ENCODE measurements around the gene PBX1.
"Not testable (repeated sequence)": the region's sequence is repeated elsewhere in the genome, so short reads cannot be mapped to it uniquely, and the experiment has no call there.

Gene PBX1

DNA sequence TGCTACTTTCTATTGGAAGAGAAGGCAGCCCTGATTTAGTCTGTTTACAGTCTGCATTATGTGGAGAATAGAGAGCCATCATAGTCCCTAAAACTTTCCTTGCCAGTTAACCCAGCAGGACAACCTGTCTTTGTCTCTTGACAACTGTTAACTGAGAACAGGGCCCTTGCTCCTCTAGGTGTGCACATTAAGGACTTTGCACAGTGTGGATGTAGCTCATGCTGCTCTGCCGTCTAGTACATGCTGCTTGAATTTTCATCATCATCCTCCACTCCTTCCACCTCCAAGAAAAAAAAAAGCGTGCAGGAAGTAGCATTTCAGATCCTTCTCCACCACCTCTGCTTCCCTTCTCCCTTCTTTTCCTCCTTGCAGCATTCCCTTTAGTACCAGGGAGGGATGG is 91.5 kb downstream of the PBX1 start:
- TF ChIP-seq CTCF (IDR thresholded peaks at IDR 0.05; ENCODE audit: borderline replicate concordance, extremely low read depth, low read length, poor library complexity, severe bottlenecking), result no peak
- no peak for TF ChIP-seq EZH2 (IDR thresholded peaks at IDR 0.05; ENCODE audit: borderline replicate concordance, low read depth, low read length, severe bottlenecking)
- ATAC-seq (ENCODE audit: insufficient read depth, low read depth), result no peak
- Histone ChIP-seq H3K4me3 (ENCODE audit: low read depth in 1 of 2, low read length in 2 of 2) (no peak overlapping the region), H3K9ac (ENCODE audit: low read depth, low read length) (no peak overlapping the region), H3K27me3 (ENCODE audit: insufficient read depth, low read length, poor library complexity) (no peaks in the 10 kb centered on the region), H3K4me1 (ENCODE audit: insufficient read depth, low read length) (no peaks in the 10 kb centered on the region), H3K27ac (ENCODE audit: low read length) (no peak overlapping the region), H4K20me1 (ENCODE audit: insufficient read depth, low read length) (no peaks in the 10 kb centered on the region), H3K9me3 (ENCODE audit: insufficient read depth, low read length, severe bottlenecking) (no peaks in the 10 kb centered on the region), H3K79me2 (ENCODE audit: insufficient read depth, low read length) (no peaks in the 10 kb centered on the region), H3K4me2 (ENCODE audit: insufficient read depth, low read length) (no peak overlapping the region), H2AFZ (ENCODE audit: low read depth, low read length) (no peak overlapping the region), H3K36me3 (ENCODE audit: insufficient read depth, low read length) (no peaks in the 10 kb centered on the region)
- no peak for DNase-seq

- no peak for ATAC-seq (ENCODE audit: insufficient read depth, low read depth)
Measured at GRCh38 chr1:164651351-164651951, 92.5 kb downstream of the PBX1 start.

DNA sequence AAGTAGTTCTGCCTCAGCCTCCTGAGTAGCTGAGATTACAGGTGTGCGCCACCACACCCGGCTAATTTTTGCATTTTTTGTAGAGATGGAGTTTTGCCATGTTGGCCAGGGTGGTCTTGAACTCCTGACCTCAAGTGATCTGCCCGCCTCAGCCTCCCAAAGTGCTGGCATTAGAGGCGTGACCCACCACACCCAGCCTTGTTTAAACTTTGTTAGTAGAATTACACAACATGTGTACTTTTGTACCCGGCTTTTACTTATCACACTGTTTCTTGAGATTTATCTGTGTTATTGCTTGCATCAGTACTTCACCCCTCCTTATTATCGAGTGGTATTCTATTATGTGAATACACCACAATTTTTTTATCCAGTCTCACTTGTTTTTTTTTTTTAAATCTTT is 94.0 kb downstream of the PBX1 start:
- not testable (repeated sequence) for H3K4me2 ChIP-seq (ENCODE audit: insufficient read depth, low read length); H3K9ac ChIP-seq (ENCODE audit: low read depth, low read length); DNase-seq; H2AFZ ChIP-seq (ENCODE audit: low read depth, low read length); H3K27me3 ChIP-seq (ENCODE audit: insufficient read depth, low read length, poor library complexity); H4K20me1 ChIP-seq (ENCODE audit: insufficient read depth, low read length); H3K79me2 ChIP-seq (ENCODE audit: insufficient read depth, low read length); H3K4me3 ChIP-seq (ENCODE audit: low read depth in 1 of 2, low read length in 2 of 2); H3K36me3 ChIP-seq (ENCODE audit: insufficient read depth, low read length); H3K4me1 ChIP-seq (ENCODE audit: insufficient read depth, low read length); H3K9me3 ChIP-seq (ENCODE audit: insufficient read depth, low read length, severe bottlenecking); ATAC-seq (ENCODE audit: insufficient read depth, low read depth); H3K27ac ChIP-seq (ENCODE audit: low read length)

More at GRCh38 chr1:164651351-164651951, 92.5 kb downstream of the PBX1 start:
- Histone ChIP-seq H3K27me3 (ENCODE audit: insufficient read depth, low read length, poor library complexity) (no peaks in the 10 kb centered on the region), H3K9ac (ENCODE audit: low read depth, low read length) (no peak overlapping the region), H4K20me1 (ENCODE audit: insufficient read depth, low read length) (no peaks in the 10 kb centered on the region), H3K4me2 (ENCODE audit: insufficient read depth, low read length) (no peak overlapping the region), H2AFZ (ENCODE audit: low read depth, low read length) (no peak overlapping the region), H3K27ac (ENCODE audit: low read length) (no peak overlapping the region), H3K36me3 (ENCODE audit: insufficient read depth, low read length) (no peaks in the 10 kb centered on the region), H3K4me3 (ENCODE audit: low read depth in 1 of 2, low read length in 2 of 2) (no peak overlapping the region), H3K4me1 (ENCODE audit: insufficient read depth, low read length) (no peaks in the 10 kb centered on the region), H3K9me3 (ENCODE audit: insufficient read depth, low read length, severe bottlenecking) (no peaks in the 10 kb centered on the region), H3K79me2 (ENCODE audit: insufficient read depth, low read length) (no peaks in the 10 kb centered on the region)
- no peak for DNase-seq
- no peak for TF ChIP-seq EZH2 (IDR thresholded peaks at IDR 0.05; ENCODE audit: borderline replicate concordance, low read depth, low read length, severe bottlenecking)
- TF ChIP-seq CTCF (IDR thresholded peaks at IDR 0.05; ENCODE audit: borderline replicate concordance, extremely low read depth, low read length, poor library complexity, severe bottlenecking), result no peak

DNA sequence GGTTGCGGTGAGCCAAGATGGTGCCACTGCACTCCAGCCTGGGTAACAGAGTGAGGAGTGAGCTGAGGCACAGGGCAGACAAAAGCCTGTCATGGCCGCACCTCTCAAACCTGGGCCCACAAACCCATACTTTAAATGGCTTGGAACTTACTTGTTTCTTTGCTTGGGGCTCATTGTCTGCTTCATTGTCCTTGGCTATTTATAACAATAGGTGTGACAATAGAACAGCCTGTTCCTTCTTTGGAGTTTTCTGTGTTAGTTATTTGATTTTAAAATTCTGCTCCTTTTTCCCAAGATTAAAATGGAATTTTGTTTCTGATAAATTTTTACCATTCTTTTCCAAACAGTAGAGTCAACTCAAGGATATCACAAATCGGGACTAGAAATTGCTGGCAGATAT is 94.7 kb downstream of the PBX1 start:
- H3K4me2 ChIP-seq (ENCODE audit: insufficient read depth, low read length), result no peak overlapping the region
- no peak overlapping the region for H3K4me3 ChIP-seq (ENCODE audit: low read depth in 1 of 2, low read length in 2 of 2)
- no peaks in the 10 kb centered on the region for H3K4me1 ChIP-seq (ENCODE audit: insufficient read depth, low read length)
- TF ChIP-seq CTCF (IDR thresholded peaks at IDR 0.05; ENCODE audit: borderline replicate concordance, extremely low read depth, low read length, poor library complexity, severe bottlenecking) (no peak), EZH2 (IDR thresholded peaks at IDR 0.05; ENCODE audit: borderline replicate concordance, low read depth, low read length, severe bottlenecking) (no peak)
- H3K9ac ChIP-seq (ENCODE audit: low read depth, low read length), result no peak overlapping the region
- H3K9me3 ChIP-seq (ENCODE audit: insufficient read depth, low read length, severe bottlenecking), result no peaks in the 10 kb centered on the region
- ATAC-seq (ENCODE audit: insufficient read depth, low read depth), result no peak
- no peaks in the 10 kb centered on the region for H3K79me2 ChIP-seq (ENCODE audit: insufficient read depth, low read length)
- H3K27ac ChIP-seq (ENCODE audit: low read length), result no peak overlapping the region
- H2AFZ ChIP-seq (ENCODE audit: low read depth, low read length), result no peak overlapping the region
- H4K20me1 ChIP-seq (ENCODE audit: insufficient read depth, low read length), result no peaks in the 10 kb centered on the region
- no peaks in the 10 kb centered on the region for H3K36me3 ChIP-seq (ENCODE audit: insufficient read depth, low read length)
- no peak for DNase-seq
- H3K27me3 ChIP-seq (ENCODE audit: insufficient read depth, low read length, poor library complexity), result no peaks in the 10 kb centered on the region

All from DND-41 (cell line).